Neutrophil (primary cell): ENCODE measurements around the gene TRPM3.

Experiments
- H3K27ac ChIP-seq: fragments of 200-600 bp; sonication (generic); 2 replicates; pipeline ENCODE4 v1.5.1; 2016; ENCODE audit warnings: mild to moderate bottlenecking, moderate library complexity
- H3K27me3 ChIP-seq: fragments of 200-600 bp; sonication (generic); 2 replicates; pipeline ENCODE4 v1.6.0; 2016; ENCODE audit warnings: mild to moderate bottlenecking
- H3K36me3 ChIP-seq: fragments of 200-600 bp; sonication (generic); 2 replicates; pipeline ENCODE4 v1.5.1; 2017
- H3K4me1 ChIP-seq, 2 experiments: fragments of 200-600 bp in 1 of 2; sonication (generic) in 1 of 2; 1 replicate in 1 of 2; 2 replicates in 1 of 2; pipeline versions ENCODE4 v1.5.1 to v1.6.1; 2013 to 2016; ENCODE audit warnings: low read depth in 1 of 2, low read length in 1 of 2, mild to moderate bottlenecking in 1 of 2, moderate library complexity in 1 of 2; ENCODE audit not compliant: control insufficient read depth in 1 of 2, insufficient read depth in 1 of 2
- H3K4me3 ChIP-seq, 2 experiments: fragments of 200-600 bp in 1 of 2; sonication (generic) in 1 of 2; 1 replicate in 1 of 2; 2 replicates in 1 of 2; pipeline ENCODE4 v1.5.1; 2013 to 2016; ENCODE audit warnings: low read depth in 1 of 2, low read length in 1 of 2, mild to moderate bottlenecking in 1 of 2, moderate library complexity in 1 of 2
- H3K9me3 ChIP-seq: fragments of 200-600 bp; sonication (generic); 2 replicates; pipeline ENCODE4 v1.5.1; 2016
- TF ChIP-seq, protein P1 (sequence below): fragments of 200-600 bp; sonication (generic); IDR thresholded peaks from 2 replicates; pipeline ENCODE4 v1.5.1; 2016; ENCODE audit warnings: antibody characterized with exemption

Gene TRPM3

GRCh38 chr9:70868661-70869652, 252.5 kb downstream of the TRPM3 start:
- Histone ChIP-seq H3K27ac (no peak overlapping the region), H3K4me1 (no peaks in the 10 kb centered on the region), H3K36me3 (no peaks in the 10 kb centered on the region), H3K4me3 (no peak overlapping the region), H3K9me3 (no peaks in the 10 kb centered on the region), H3K27me3 (no peaks in the 10 kb centered on the region)
- TF ChIP-seq, protein P1, sequence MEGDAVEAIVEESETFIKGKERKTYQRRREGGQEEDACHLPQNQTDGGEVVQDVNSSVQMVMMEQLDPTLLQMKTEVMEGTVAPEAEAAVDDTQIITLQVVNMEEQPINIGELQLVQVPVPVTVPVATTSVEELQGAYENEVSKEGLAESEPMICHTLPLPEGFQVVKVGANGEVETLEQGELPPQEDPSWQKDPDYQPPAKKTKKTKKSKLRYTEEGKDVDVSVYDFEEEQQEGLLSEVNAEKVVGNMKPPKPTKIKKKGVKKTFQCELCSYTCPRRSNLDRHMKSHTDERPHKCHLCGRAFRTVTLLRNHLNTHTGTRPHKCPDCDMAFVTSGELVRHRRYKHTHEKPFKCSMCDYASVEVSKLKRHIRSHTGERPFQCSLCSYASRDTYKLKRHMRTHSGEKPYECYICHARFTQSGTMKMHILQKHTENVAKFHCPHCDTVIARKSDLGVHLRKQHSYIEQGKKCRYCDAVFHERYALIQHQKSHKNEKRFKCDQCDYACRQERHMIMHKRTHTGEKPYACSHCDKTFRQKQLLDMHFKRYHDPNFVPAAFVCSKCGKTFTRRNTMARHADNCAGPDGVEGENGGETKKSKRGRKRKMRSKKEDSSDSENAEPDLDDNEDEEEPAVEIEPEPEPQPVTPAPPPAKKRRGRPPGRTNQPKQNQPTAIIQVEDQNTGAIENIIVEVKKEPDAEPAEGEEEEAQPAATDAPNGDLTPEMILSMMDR = no peak

GRCh38 chr9:70868041-70868440, 253.4 kb downstream of the TRPM3 start:
- H3K9me3 ChIP-seq = no peaks in the 10 kb centered on the region
- no peaks in the 10 kb centered on the region for H3K36me3 ChIP-seq
- TF ChIP-seq, protein P1 = no peak
- no peak overlapping the region for H3K27ac ChIP-seq
- no peaks in the 10 kb centered on the region for H3K27me3 ChIP-seq
- H3K4me3 ChIP-seq = no peak overlapping the region
- H3K4me1 ChIP-seq = no peaks in the 10 kb centered on the region

GRCh38 chr9:70865471-70865870, 255.9 kb downstream of the TRPM3 start:
- Histone ChIP-seq H3K4me3 (no peak overlapping the region), H3K27ac (no peak overlapping the region), H3K9me3 (no peaks in the 10 kb centered on the region), H3K27me3 (no peaks in the 10 kb centered on the region), H3K36me3 (no peaks in the 10 kb centered on the region), H3K4me1 (no peaks in the 10 kb centered on the region)
- TF ChIP-seq, protein P1 = no peak

DNA sequence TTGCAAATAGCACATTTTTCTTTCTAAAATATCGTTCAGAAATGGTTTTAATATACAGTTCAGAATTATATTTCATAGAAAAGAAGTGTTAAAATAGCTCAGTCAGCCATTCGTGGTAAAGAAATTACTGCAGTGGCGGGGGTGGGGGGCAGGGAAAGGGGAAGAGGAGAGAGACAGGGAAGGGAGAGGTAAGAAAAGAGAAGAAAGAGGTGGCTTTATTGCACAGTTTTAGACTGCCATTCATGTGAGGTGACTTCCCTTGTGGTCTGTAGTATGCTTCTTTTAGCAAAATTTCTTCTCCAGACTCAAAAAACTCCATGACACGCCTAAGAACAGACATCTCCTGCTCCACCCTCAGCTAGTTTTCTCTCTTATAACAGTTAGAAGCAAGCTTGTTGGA, 259.6 kb downstream of the TRPM3 start:
- no peak overlapping the region for H3K4me3 ChIP-seq
- no peaks in the 10 kb centered on the region for H3K9me3 ChIP-seq

GRCh38 chr9:70861376-70861775, 260.0 kb downstream of the TRPM3 start:
- no peak overlapping the region for H3K27ac ChIP-seq
- TF ChIP-seq, protein P1 = no peak
- no peaks in the 10 kb centered on the region for H3K4me1 ChIP-seq
- no peaks in the 10 kb centered on the region for H3K36me3 ChIP-seq
- H3K4me3 ChIP-seq = no peak overlapping the region
- H3K27me3 ChIP-seq = no peaks in the 10 kb centered on the region
- no peaks in the 10 kb centered on the region for H3K9me3 ChIP-seq

More for the DNA sequence above, 259.6 kb downstream of the TRPM3 start:
- Histone ChIP-seq H3K27ac (no peak overlapping the region), H3K4me1 (no peaks in the 10 kb centered on the region), H3K36me3 (no peaks in the 10 kb centered on the region), H3K27me3 (no peaks in the 10 kb centered on the region)
- TF ChIP-seq, protein P1 = no peak
